Pericardium fibroblast (primary cell): Measurements from ENCODE around the gene CNR2. TPM values are rescaled to one million over a fixed set of nuclear protein-coding genes. Genes with fewer than 3 reads are reported as not detected.

Experiments used
- total RNA-seq: library from RNA; depleted of rRNA; stranded (reverse); fragments of >200 nt; gene quantifications from 2 replicates; pipeline ENCODE4 v1.2.3, GENCODE V29; 2015

The CNR2 gene
- not detected in 2 replicates for total RNA-seq

DNA sequence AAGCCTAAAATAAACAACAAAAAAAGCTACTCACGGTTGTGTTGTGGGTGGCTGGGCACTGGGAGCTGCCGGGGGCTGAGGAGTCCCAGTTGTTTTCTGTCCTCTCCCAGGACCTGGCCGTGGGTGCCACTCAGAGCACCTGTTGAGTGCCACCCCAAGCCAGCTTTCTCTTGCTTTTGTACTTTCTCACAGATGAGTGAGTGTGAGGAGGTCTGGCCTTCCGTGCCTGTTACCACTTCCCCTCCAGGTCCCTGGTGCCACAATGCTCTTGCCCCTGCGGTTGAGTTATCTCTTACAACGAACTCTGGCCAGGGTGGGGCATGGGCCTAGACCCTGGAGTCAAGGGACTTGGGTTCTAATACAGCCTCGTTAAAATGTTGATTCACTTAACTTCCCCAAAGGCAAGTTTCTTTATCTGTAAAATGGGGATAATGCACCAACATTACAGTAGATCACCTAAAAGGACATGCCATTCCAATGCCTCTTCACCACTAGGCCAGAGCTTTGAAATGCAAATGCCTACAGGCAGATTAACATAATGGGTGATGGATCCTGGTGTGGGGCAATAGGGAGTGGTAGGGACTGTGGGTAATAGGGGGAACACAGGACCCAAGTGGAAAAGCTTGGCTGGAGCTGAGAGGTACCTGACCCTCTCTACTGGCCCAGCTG is at the start of gene CNR2:
CNR2 (minus strand) TSS at position 151 of the 669 bp plus-strand sequence. CDS start 37,745 bp downstream, outside the sequence.

DNA sequence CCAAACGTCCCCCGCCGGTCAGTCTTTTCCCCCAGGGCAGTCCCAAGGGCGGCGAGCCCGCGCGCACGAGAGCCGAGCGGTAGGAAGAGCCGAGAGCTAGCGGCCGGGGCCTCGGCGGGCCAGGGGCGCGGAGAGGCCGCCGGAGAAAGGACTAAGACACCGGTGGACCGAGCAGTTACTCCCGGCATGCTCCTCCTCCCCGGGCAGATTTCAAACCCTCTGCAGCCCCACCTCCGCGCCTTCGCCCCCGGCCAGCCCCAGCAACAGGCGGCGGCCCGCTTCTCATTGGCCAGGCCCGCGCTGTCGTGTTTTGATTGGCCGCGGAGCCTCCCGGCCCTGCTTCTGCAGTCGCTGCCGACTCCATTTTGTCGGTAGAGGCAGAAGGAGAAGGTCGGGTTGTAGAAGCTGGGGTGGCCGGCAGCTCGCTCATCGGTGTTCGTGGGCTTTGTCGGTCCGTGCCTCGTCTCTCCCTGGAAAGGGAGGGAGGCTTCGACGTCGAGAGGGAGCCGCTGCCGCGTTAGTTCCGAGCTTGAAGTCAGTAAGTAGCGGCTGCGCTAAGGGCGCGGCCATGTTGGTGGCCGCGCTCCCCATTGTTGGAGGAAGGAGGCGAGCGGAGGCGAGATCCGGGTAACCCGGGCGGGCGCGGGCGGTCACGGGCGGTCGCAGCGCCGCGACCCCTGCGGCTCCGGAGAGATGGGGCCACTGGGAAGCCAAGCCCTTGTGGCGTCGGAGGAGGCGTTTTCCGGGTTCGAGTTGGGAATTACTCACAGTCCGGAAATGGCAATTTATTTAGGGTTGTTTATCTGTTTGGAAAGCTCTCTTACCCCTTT is 46.5 kb upstream of the CNR2 start, which contains the start of gene PNRC2:
PNRC2 (plus strand) TSS at position 368 of the 830 bp plus-strand sequence. CDS start 1,630 bp downstream, outside the sequence.

DNA sequence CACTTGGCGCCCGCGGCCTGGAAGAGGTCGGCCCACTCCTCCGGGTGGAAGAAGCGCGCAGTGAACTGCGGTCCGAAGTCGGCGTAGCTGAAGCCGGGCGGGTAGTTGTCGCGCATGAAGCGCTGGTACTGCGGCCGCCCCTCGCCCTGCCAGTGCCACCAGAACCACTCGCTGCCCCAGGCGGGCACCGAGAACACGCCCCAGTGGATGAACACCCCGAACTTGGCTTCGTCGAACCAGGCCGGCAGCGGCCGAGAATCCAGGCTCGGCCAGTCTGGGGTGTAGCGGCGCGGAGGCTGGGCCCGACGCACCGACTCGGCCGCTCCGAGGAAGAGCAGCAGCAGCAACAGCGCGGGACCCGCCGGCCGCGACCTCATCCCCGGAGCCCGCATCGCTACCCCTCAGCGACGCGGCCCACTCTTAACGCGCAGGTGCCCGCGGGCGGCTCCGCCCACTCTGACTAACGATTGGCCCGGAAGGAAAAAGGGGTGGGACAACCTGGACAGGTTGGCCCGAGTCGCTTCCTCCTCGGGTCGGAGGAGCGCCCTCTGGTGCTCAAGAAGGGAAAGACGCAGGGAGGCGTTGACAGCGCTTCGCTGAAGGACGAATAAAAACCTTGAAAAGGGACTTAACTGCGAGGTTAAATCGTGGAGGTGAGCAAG is 45.1 kb downstream of the CNR2 start, which contains the start of gene FUCA1:
FUCA1 (minus strand) TSS at position 396 of the 662 bp plus-strand sequence; CDS start at position 392, 4 bp downstream.

DNA sequence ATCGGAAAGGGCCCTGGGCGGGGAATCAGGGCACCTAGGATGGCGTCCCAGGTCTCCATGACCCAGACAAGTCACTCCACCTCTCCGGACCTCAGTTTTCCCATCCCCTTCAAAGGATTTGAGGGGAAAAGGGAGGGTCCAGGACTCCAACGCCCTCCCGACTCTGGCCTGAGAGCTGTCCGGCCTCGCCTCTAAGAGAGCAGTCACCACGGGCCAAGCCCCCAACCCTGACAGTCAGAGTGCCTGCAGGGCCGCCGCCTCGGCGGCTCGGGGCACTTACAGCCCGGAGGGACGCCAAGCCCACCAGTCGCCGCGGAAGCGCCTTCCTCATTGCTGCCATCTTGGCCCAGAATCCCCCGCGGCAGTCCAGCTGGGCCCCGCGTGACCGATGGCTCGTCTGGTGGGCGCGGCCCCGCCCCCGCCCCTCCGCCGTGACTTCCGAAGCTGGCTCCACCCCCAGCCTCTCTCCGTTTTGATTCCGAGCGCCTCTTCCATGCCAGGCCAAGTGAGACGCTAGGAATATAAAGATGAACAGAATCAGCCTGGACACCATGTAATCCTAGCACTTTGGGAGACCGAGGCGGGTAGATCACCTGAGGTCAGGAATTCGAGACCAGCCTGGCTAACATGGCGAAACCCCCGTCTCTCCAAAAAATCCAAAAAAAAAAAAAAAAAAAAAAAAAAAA is 87.9 kb downstream of the CNR2 start, which contains the start of gene HMGCL:
HMGCL (minus strand) TSS at position 354 of the 686 bp plus-strand sequence; CDS start at position 340, 14 bp downstream.

Other genes starting within 250 kb of the CNR2 start
- 1,531 and 1,875 TPM in 2 replicates for gene RPL11, start 221.6 kb downstream of the CNR2 start, total RNA-seq
- gene ELOA, start 169.9 kb downstream of the CNR2 start, total RNA-seq: 18.9 and 28.0 TPM in 2 replicates
- gene PITHD1, start 134.9 kb downstream of the CNR2 start, total RNA-seq: 26.7 and 29.5 TPM in 2 replicates
- 45.9 and 60.2 TPM in 2 replicates for gene LYPLA2, start 122.2 kb downstream of the CNR2 start, total RNA-seq
- gene GALE, start 112.6 kb downstream of the CNR2 start, total RNA-seq: 12.0 and 34.3 TPM in 2 replicates
- 38.5 and 40.7 TPM in 2 replicates for gene HMGCL, start 87.9 kb downstream of the CNR2 start, total RNA-seq
- gene FUCA1, start 45.1 kb downstream of the CNR2 start, total RNA-seq: 3.2 and 12.6 TPM in 2 replicates
- gene PNRC2, start 46.5 kb upstream of the CNR2 start, total RNA-seq: 68.0 and 68.9 TPM in 2 replicates
- 52.0 and 59.3 TPM in 2 replicates for gene SRSF10, start 67.0 kb upstream of the CNR2 start, total RNA-seq
- 0.12 and 0.60 TPM in 2 replicates for gene MYOM3, start 198.8 kb upstream of the CNR2 start, total RNA-seq
- gene IL22RA1, start 229.8 kb upstream of the CNR2 start, total RNA-seq: not detected in 2 replicates